ENCODE data around the gene ZNF655. TPM values are rescaled to one million over a fixed set of nuclear protein-coding genes. Genes with fewer than 3 reads are reported as not detected.
A peak's percentile ranks its signal among the peaks of the same experiment; 100 is the strongest.
"Not testable (repeated sequence)": the region's sequence is repeated elsewhere in the genome, so short reads cannot be mapped to it uniquely, and the experiment has no call there.

The ZNF655 gene
- total RNA-seq, 6 donors from 2014 or later: 57.3 to 202 (median 137) TPM

GRCh38 chr7:99543081-99543671 is 15.3 kb upstream of the ZNF655 start:
- TF ChIP-seq POLR2AphosphoS5 (IDR thresholded peaks at IDR 0.05) (no peak), EP300 (IDR thresholded peaks at IDR 0.05) (no peak), POLR2A (IDR thresholded peaks at IDR 0.05) (no peak), CTCF (IDR thresholded peaks at IDR 0.05) (no peak)
- H3K9me3 ChIP-seq: peaks cover 5 to 51% (median 29%) of the 10 kb centered on the region in 4 donors

GRCh38 chr7:99543916-99544315 is 14.5 kb upstream of the ZNF655 start:
- H3K27ac ChIP-seq: no peak overlapping the region
- ATAC-seq (ENCODE audit: low FRiP score in 2 of 2): no peak
- H3K36me3 ChIP-seq: peaks cover 0 to 15% (median 10%) of the 10 kb centered on the region in 4 donors
- TF ChIP-seq CTCF (IDR thresholded peaks at IDR 0.05) (no peak), EP300 (IDR thresholded peaks at IDR 0.05) (no peak)
- WGBS, 2 donors: 91 to 97% methylated on average over 6 of the region's 6 CpGs
- no peaks in the 10 kb centered on the region for H3K4me1 ChIP-seq
- H3K9me3 ChIP-seq: peaks cover 5 to 44% (median 29%) of the 10 kb centered on the region in 4 donors
- no peak for DNase-seq
- H3K27me3 ChIP-seq: no peaks in the 10 kb centered on the region
- H3K4me3 ChIP-seq: no peak overlapping the region

More at GRCh38 chr7:99543081-99543671, 15.3 kb upstream of the ZNF655 start:
- Histone ChIP-seq H3K27ac (no peak overlapping the region), H3K27me3 (no peaks in the 10 kb centered on the region), H3K4me3 (no peak overlapping the region), H3K4me1 (no peaks in the 10 kb centered on the region), H3K36me3 (peaks cover 0 to 14% (median 9%) of the 10 kb centered on the region in 4 donors)
- WGBS, 2 donors: 93 to 96% methylated on average over 14 to 34 of the region's 34 CpGs
- peak in 1 of 2 donors; percentile 54 for ATAC-seq (ENCODE audit: low FRiP score in 2 of 2)
- peak in 1 of 2 donors; percentile 68 for DNase-seq

GRCh38 chr7:99545308-99545707 is 13.1 kb upstream of the ZNF655 start:
- H3K4me3 ChIP-seq; H3K27ac ChIP-seq; H3K4me1 ChIP-seq; DNase-seq; ATAC-seq (ENCODE audit: low FRiP score in 2 of 2); H3K27me3 ChIP-seq: not testable (repeated sequence)
- WGBS, 2 donors: 92 to 95% methylated on average over 5 of the region's 5 CpGs
- Histone ChIP-seq H3K9me3 (peaks cover 5 to 31% (median 21%) of the 10 kb centered on the region in 4 donors), H3K36me3 (peaks cover 0 to 15% (median 10%) of the 10 kb centered on the region in 4 donors)

- not testable (repeated sequence) for H3K27me3 ChIP-seq; H3K27ac ChIP-seq; H3K4me3 ChIP-seq; DNase-seq; ATAC-seq (ENCODE audit: low FRiP score in 2 of 2); H3K9me3 ChIP-seq
- H3K4me1 ChIP-seq: peaks cover 12 to 18% (median 13%) of the 10 kb centered on the region in 4 donors
- 93 to 100% methylated on average over 1 to 2 of the region's 2 CpGs for WGBS, 2 donors
- H3K36me3 ChIP-seq: peaks cover 0 to 13% (median 11%) of the 10 kb centered on the region in 4 donors
These were observed 8.9 kb upstream of the ZNF655 start for GRCh38 chr7:99549545-99549944.

GRCh38 chr7:99551334-99551733 is 7.1 kb upstream of the ZNF655 start:
- Histone ChIP-seq H3K9me3 (peaks cover 0 to 6% (median 0%) of the 10 kb centered on the region in 4 donors), H3K27me3 (no peaks in the 10 kb centered on the region), H3K4me1 (peaks cover 12 to 20% (median 13%) of the 10 kb centered on the region in 4 donors), H3K27ac (peak overlapping the region; percentile 79 to 95 (median 86)), H3K36me3 (peaks cover 0 to 23% (median 11%) of the 10 kb centered on the region in 4 donors), H3K4me3 (peak overlapping the region; percentile 79 to 88 (median 82))
- ATAC-seq (ENCODE audit: low FRiP score in 2 of 2) (peak; percentile 8 to 23), DNase-seq (no peak)
- TF ChIP-seq CTCF (IDR thresholded peaks at IDR 0.05): no peak
- TF ChIP-seq EP300 (IDR thresholded peaks at IDR 0.05): no peak
- no peak for TF ChIP-seq POLR2A (IDR thresholded peaks at IDR 0.05)
- no peak for TF ChIP-seq POLR2AphosphoS5 (IDR thresholded peaks at IDR 0.05)
- WGBS, 2 donors: 16 to 18% methylated on average over 12 to 15 of the region's 15 CpGs
